ENCODE results near the gene SCARB1.

DNA sequence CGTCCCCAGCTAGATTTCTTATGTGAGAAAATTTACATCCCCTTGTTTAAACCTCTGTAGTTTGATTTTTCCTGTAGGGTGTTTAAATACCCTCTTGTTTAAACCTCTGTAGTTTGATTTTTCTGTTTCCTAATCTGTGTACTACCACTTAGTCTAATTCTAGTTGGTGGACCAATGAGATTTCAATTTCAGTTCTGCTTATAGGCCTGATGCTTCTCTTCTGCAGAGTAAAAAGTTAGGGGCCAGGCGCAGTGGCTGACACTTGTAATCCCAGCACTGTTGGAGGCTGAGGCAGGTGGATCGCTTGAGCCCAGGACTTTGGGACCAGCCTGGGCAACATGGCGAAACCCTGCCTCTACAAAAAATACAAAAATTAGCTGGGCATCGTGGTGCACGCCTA, 39.3 kb upstream of the SCARB1 start:
- TF ChIP-seq CTCF (IDR thresholded peaks at IDR 0.05; ENCODE audit: low read length) (no peak), EZH2 (optimal IDR thresholded peaks at IDR 0.05; ENCODE audit: low read depth, low read length) (no peak)
